HG02759 (cell line): ENCODE data around the gene PRAC1.

Experiments used
- ATAC-seq: cut with Tn5 transposase; IDR thresholded peaks from one replicate; pipeline ENCODE4 v1.9.1; 2021; ENCODE audit warnings: mild to moderate bottlenecking, moderate library complexity; ENCODE audit not compliant: unreplicated experiment

Gene PRAC1

GRCh38 chr17:48722201-48722907, at the start of gene PRAC1:
Gene PRAC1, minus strand, starts transcription at chr17:48722518. Its CDS starts 126 bp downstream, at chr17:48722392.
- ATAC-seq: no peak

DNA sequence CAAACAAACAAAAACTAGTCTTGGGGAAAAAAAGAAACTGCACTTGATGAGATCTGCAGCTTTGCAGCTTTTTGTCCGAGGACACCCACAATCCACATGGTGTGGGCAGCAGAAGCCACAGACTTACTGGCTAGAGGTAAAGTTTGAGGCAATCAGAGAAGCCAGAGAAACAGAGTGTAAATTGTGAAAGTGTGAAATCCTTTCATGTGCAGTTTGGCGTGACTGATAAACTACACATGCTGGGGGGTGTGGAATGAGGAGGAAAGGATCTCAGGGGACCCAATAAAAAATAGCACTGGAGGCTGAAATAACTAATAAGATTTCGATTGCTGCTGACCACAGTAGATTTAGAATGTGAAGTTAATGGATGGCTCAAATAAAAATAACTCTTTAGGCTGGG, 48.6 kb upstream of the PRAC1 start:
- ATAC-seq: no peak

DNA sequence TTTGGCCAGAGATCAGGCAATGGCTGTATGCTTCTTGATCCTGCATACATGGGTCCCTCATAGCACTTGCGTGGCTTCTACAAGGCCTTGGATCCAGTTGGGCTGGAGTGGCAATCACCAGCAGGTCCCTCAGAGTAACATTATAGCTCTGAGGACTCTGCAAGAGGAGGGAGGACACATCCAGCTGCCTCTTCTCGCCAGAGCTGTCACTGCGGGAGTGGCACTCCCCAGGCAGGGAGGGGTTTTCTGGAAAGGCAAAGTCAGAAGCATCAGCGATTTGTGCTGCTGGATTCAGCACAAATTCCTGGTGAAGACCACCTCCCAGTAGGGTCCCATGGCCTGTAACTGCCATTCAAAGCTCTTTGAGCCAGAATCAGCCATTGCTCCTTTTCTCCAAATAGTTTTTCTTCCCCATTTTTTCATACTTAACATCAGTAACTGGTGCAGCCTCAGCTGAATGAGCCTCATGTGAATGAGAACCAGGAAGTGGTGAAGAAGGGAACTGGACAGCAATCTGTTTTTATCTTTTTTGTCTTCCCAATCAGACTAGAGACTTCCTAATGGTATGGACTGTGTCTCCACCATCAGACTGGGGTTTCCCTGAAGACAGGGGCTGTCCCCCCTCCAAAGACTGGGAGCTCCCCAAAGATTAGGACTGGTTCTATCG, 46.8 kb upstream of the PRAC1 start:
- ATAC-seq: no peak

- no peak for ATAC-seq
Measured at GRCh38 chr17:48767263-48767774, 45.0 kb upstream of the PRAC1 start.

DNA sequence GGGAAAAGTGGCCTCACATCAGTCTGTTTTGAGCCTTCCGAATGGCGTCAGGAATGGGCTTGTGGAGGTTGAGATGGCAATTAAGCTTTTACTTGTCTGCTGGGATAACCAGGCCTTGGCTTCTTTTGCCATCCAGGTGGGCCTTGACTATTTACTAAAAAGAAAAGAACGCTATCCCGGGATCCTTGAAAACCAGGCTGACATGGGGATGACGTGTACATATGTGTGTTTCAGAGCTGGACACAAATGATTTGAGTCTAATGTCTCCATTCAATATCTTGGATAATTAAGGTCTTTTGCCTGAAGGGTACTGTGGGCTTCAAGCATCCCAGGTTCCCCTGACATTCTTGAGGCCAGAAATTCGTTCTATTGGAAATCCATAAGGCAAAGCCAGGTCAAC, 38.8 kb upstream of the PRAC1 start:
- ATAC-seq: no peak

- ATAC-seq: no peak
Measured at GRCh38 chr17:48760411-48760810, 38.1 kb upstream of the PRAC1 start.

- no peak for ATAC-seq
Measured at GRCh38 chr17:48759288-48759687, 37.0 kb upstream of the PRAC1 start.

DNA sequence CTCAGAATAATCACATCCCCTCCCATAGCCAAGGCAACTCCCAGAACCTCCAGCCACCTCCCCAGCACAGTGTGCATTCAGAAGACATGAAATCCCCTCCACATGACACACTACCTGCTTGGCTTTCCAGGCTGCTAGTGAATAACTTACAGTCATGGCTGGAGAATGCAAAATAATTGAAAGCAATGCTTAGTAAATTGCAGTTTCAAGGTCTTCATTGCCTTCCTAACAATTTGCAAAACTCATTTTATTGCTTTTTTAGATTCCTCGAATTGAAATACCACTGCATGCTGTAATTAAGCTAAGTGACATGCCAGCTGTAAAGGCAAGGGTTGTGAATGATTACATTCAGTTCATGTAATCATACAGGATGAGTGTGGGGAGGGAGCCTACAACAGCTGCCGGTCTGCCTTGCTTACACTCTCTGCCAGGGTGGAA, 35.2 kb upstream of the PRAC1 start:
- no peak for ATAC-seq

GRCh38 chr17:48756830-48757251, 34.5 kb upstream of the PRAC1 start:
- no peak for ATAC-seq

DNA sequence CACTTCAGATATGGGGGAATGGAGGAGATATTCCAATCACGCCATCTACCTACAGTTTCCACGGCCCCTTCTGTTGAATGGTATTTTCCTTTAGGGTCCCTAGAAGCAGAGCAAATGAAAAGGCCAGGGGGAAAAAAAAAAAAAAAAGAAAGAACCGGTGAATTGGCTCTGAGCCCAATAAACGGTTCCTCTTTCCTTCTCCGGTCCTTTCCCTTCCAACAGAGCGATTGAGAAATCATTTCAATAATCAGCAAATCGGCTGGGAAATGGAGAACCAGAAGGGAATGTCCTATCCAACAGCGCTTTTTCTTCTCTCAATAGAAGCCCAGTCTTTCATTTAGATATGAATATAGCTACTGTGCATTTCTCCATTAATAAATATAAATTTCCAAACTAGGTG, 33.0 kb upstream of the PRAC1 start:
- no peak for ATAC-seq

DNA sequence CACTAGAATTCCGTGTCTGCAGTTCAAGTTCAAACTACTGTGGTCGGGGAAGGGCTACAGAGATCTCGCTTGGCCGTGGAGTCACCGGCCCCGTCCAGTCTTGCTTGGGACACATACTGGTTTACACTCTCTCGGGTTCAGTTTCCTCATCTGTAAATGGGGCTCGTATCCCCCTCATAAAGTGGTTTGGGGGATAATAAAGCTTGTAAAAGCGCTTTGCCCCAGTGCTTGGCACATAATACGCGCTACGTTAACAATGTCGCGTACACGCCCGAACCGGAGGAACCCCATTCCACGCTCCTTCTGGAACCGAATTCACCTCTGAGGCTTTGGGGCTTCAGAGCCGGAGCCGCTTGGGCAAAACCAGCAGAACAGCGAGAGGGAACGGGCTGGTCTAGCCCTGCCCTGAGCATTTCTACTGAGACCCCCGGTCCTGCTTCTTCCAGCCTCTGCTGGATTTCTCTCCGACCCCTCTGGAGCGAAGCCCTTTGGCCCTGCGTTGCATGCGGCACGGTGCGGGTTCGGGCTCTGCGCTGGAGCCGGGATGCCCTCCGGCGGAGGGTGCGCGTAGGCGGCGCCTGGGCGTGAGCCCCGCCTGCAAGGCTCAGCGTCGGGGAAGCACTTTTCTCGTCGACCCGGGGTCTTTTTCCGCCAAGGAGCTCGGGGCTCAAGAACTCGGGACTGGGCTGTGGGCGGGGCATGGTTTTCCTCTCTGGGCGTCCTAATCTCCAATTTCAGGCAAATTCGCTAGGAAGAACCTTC, 32.4 kb upstream of the PRAC1 start:
- ATAC-seq: no peak

DNA sequence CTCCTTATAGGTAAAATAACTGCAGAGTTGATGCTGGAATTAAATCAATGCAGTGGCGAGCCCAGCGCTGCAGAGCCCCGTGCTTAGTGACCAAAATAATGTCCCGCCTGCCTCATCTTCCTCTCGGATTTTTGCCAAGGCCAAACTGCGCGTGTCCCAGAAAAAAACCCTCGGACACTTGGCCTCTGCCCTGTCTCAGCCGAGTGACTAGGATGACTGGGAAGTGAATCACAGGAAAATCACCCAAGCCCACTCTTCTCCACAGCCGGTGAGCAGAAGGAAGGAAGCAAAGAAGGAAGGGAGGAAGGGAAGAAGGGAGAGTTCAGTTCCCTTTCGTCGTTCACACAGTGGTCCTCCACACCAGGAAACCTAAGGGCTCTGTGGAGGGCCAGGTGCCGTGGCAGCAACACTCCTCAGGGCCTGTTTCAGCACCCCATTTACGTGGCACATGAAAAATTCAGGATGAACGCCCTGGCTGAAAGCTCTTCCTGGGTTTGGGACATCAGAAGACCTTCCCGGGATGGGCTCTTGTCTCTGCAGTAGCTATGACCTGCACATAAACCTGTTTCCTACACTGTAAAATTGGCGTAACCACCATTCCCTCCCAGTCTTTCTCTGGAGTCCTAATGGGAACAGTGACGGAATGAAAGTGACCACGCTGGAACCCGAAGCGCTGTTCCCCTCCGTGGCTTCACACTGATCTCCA, 31.6 kb upstream of the PRAC1 start:
- no peak for ATAC-seq

- ATAC-seq: no peak
Measured at GRCh38 chr17:48752399-48753288, 30.3 kb upstream of the PRAC1 start.

DNA sequence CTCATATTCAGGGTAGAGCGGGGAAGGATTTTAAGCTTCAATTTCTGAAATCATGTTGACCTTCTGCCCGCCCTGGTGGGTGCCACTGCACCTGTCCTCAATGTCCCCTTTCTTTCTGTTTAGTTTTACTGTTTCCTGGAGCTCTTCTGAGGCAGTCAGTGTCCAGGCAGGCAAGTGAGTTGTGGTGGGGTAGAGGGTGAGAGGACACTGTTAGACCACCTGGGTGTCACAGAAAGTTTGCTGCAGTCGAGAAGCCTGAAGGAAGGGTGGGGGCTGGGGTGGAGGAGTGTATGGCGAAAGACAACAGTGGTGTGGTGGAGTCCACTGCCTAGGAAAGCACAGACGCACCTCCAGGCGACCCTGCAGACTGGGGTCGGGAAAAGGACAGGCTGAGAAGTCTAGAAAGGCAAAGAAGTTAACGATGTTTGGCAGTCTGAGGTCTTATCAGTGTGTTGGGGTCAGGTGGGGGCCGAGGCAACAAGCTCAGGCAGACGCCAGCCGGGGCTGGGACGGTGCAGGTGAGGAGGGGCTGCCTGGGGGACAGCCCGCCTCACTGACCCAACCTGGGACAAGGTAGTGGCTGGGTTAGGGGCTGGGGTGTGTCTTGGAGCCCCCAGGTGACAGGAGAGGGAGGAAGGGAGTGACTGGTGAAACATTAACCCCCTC, 29.5 kb upstream of the PRAC1 start:
- no peak for ATAC-seq

- ATAC-seq: no peak
Measured at GRCh38 chr17:48751172-48751571, 28.9 kb upstream of the PRAC1 start.

DNA sequence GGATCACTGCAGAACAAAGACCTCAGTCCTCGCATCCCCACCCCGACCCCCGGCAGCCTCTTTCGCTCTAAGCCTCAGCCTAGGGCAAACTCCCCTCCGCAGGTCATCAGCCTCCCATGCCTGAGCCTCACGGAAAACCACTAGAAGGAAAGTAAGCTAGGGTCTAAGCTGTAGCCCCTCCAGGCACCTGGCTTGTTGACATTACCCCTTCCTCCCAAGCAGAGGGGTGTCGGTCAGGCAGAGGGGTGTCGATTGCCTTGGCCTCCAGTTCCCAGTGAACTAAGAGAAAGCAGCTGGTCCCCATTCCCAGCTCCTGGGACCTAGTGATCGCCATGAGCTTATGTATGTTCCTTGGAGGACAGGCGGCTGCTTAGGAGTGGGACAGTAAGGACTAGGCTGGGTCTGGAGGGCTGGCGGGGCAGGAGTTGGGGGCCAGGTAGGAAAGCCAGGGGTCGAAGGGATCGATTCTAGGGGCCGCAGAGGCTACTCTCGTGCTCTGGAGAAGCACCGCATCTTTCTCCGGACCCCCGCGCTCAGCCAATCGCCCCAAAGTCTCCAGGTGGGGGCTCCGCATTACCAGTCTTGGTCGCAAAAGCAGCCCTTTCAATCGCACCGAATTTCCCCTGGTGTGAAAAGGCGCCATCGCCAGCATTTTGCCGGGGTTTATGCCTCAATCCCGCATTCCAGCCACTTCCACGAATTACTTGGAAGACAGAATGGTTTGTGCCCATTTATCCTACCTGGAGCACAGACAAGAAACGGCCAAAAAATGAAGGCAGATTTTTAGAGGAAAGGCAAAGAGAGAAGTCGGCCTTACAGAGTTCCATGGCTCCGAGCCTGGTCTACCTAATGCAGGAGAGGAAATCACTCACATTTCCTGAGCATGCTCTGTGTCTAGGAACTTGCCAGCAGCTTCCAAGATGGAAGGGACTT, 27.6 kb upstream of the PRAC1 start:
- no peak for ATAC-seq

DNA sequence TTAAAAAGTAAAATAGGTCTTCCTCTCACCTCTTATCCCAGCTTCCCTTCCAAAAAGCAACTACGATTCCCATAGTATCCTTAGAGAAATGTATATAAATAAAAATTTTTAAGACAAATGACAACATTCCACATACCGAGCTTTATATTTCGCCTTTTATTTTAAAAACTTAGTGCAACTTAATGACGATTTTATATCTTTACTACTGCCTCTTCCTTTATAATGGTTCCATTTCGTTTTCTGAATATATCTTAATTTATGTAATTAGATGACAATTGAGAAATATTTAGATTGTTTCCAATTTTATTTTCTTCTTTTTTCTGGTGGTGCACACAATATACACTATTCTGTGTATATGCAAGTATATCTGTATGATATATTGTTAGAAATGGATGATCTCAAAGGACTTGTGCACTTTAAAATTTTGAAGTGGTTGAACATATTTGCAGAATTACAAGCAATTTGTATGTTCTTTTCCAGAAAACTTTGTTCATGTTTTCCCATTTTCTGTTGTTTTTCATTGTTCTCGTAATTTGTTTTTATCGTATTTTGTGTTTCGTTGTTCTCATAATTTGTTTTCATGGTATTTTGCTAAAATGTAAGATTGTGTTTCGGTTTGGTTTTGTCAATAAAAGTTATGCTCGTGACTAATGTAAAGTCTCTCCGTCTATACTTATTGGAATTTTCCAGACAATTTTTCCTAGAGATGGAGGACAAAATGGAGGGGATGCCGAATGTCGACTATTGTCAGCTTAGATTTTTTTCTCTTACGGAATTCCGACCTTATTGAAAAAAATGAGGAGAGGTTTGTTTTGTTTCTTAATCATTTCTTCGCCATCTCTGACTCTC, 26.6 kb upstream of the PRAC1 start:
- ATAC-seq: no peak
